Neural progenitor cell (in vitro differentiated cells): Measurements from ENCODE around the gene NTN4. TPM values are rescaled to one million over a fixed set of nuclear protein-coding genes. Genes with fewer than 3 reads are reported as not detected.
"Not testable (repeated sequence)": the region's sequence is repeated elsewhere in the genome, so short reads cannot be mapped to it uniquely, and the experiment has no call there.

ENCODE experiments used
- DNase-seq: peaks from one replicate; pipeline ENCODE4 v3.0.0-alpha.2; 2016; ENCODE audit warnings: low spot score
- H2AFZ ChIP-seq: fragments of 200-600 bp; sonication (generic); replicated peaks from 2 replicates; pipeline ENCODE4 v1.6.1; 2016; ENCODE audit warnings: antibody characterized with exemption
- H3F3A ChIP-seq: fragments of 200-600 bp; sonication (generic); 2 replicates; pipeline ENCODE4 v1.6.1; 2016; ENCODE audit warnings: antibody characterized with exemption, low read depth
- H3K27ac ChIP-seq: fragments of 200-600 bp; sonication (generic); 2 replicates; pipeline ENCODE4 v1.5.1; 2016; ENCODE audit warnings: mild to moderate bottlenecking
- H3K27me3 ChIP-seq: fragments of 200-600 bp; sonication (generic); 2 replicates; pipeline ENCODE4 v1.6.1; 2016; ENCODE audit warnings: mild to moderate bottlenecking, moderate library complexity
- H3K36me3 ChIP-seq: fragments of 200-600 bp; sonication (generic); 2 replicates; pipeline ENCODE4 v1.5.1; 2016
- H3K4me1 ChIP-seq: fragments of 200-600 bp; sonication (generic); 2 replicates; pipeline ENCODE4 v1.6.1; 2016; ENCODE audit warnings: mixed run types
- H3K4me2 ChIP-seq: fragments of 200-600 bp; sonication (generic); 2 replicates; pipeline ENCODE4 v1.6.1; 2016
- H3K4me3 ChIP-seq: fragments of 200-600 bp; sonication (generic); 2 replicates; pipeline ENCODE4 v1.5.1; 2016
- H3K79me2 ChIP-seq: fragments of 200-600 bp; sonication (generic); 2 replicates; pipeline ENCODE4 v1.6.1; 2016; ENCODE audit warnings: low read depth
- H3K9ac ChIP-seq: fragments of 200-600 bp; sonication (generic); 2 replicates; pipeline ENCODE4 v1.6.1; 2016
- H3K9me3 ChIP-seq: fragments of 200-600 bp; sonication (generic); 2 replicates; pipeline ENCODE4 v1.5.1; 2016; ENCODE audit warnings: low read depth
- H4K20me1 ChIP-seq: fragments of 200-600 bp; sonication (generic); 2 replicates; pipeline ENCODE4 v1.6.1; 2016; ENCODE audit warnings: low read depth
- H3K27ac Mint-ChIP-seq: 3 replicates; pipeline ENCODE4 v1.8.0; 2021; ENCODE audit warnings: mixed read lengths
- H3K27me3 Mint-ChIP-seq: 2 replicates; pipeline ENCODE4 v1.8.0; 2022; ENCODE audit warnings: low read depth, mild to moderate bottlenecking, inconsistent platforms, moderate library complexity, mixed read lengths; ENCODE audit not compliant: insufficient read depth
- H3K36me3 Mint-ChIP-seq: 3 replicates; pipeline ENCODE4 v1.8.0; 2021; ENCODE audit warnings: mixed read lengths
- H3K4me1 Mint-ChIP-seq: 3 replicates; pipeline ENCODE4 v1.8.0; 2021; ENCODE audit warnings: mixed read lengths
- H3K4me3 Mint-ChIP-seq: 3 replicates; pipeline ENCODE4 v1.8.0; 2021; ENCODE audit warnings: mild to moderate bottlenecking, moderate library complexity, mixed read lengths
- H3K9me3 Mint-ChIP-seq: 3 replicates; pipeline ENCODE4 v1.8.0; 2020; ENCODE audit warnings: mixed read lengths
- EZH2 ChIP-seq: fragments of 200-600 bp; sonication (generic); IDR thresholded peaks from 2 replicates; pipeline ENCODE4 v1.6.1; 2017; ENCODE audit warnings: antibody characterized with exemption, mild to moderate bottlenecking, moderate library complexity
- EZH2phosphoT487 ChIP-seq: fragments of 200-600 bp; sonication (generic); IDR thresholded peaks from 2 replicates; pipeline ENCODE4 v1.6.1; 2017; ENCODE audit warnings: antibody characterized with exemption
- total RNA-seq: library from RNA; depleted of rRNA; stranded (reverse); fragments of >200 nt; gene quantifications from 2 replicates; pipeline ENCODE4 v1.2.3, GENCODE V29; 2015; ENCODE audit warnings: low replicate concordance
- TF ChIP-seq, protein P1 (sequence below): fragments of 200-600 bp; sonication (generic); IDR thresholded peaks from 2 replicates; pipeline ENCODE4 v1.5.1; 2017; ENCODE audit warnings: antibody characterized with exemption, mild to moderate bottlenecking

Gene NTN4
- total RNA-seq, 1 donor from 2014 or later = 2.3 TPM

DNA sequence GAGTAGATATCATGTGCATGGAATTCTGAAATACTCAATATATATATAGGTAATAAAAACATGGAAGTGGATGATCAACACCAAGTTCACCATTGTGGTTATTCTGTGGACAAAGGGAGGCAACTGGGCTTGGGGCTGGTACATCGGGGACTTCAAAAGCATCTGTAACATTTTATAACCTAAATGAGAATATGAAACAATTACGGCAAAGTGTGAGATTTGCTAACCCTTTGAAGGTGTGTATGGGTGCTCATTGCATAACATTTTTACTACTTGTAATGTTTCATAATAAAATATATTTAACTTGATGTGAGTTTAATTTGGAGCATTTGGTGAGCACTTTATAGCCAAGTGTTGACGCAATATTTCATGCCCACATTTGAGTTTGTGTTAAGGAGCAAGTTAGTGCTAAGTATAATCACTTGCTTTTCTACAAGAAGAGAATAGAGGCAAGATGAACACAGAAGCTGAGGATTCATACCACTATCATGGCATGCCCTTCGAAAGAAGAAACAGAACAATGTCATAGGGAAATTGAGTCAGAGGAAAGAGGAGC, 109.3 kb downstream of the NTN4 start:
- TF ChIP-seq EZH2 = no peak
- TF ChIP-seq EZH2phosphoT487 = no peak
- TF ChIP-seq, protein P1, sequence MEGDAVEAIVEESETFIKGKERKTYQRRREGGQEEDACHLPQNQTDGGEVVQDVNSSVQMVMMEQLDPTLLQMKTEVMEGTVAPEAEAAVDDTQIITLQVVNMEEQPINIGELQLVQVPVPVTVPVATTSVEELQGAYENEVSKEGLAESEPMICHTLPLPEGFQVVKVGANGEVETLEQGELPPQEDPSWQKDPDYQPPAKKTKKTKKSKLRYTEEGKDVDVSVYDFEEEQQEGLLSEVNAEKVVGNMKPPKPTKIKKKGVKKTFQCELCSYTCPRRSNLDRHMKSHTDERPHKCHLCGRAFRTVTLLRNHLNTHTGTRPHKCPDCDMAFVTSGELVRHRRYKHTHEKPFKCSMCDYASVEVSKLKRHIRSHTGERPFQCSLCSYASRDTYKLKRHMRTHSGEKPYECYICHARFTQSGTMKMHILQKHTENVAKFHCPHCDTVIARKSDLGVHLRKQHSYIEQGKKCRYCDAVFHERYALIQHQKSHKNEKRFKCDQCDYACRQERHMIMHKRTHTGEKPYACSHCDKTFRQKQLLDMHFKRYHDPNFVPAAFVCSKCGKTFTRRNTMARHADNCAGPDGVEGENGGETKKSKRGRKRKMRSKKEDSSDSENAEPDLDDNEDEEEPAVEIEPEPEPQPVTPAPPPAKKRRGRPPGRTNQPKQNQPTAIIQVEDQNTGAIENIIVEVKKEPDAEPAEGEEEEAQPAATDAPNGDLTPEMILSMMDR = no peak
- Histone ChIP-seq H3K9me3 (no peaks in the 10 kb centered on the region), H4K20me1 (no peaks in the 10 kb centered on the region), H3K79me2 (no peaks in the 10 kb centered on the region), H3K4me1 (no peaks in the 10 kb centered on the region), H3K36me3 (no peaks in the 10 kb centered on the region), H3K4me2 (no peak overlapping the region), H2AFZ (no peak overlapping the region), H3K27ac (no peak overlapping the region), H3K27me3 (no peaks in the 10 kb centered on the region), H3K4me3 (no peak overlapping the region), H3F3A (no peaks in the 10 kb centered on the region), H3K9ac (no peak overlapping the region)
- Mint-ChIP-seq H3K9me3 (no peaks in the 10 kb centered on the region), H3K36me3 (no peaks in the 10 kb centered on the region), H3K27ac (no peak overlapping the region), H3K4me3 (no peak overlapping the region), H3K4me1 (no peaks in the 10 kb centered on the region), H3K27me3 (no peaks in the 10 kb centered on the region)
- no peak for DNase-seq

DNA sequence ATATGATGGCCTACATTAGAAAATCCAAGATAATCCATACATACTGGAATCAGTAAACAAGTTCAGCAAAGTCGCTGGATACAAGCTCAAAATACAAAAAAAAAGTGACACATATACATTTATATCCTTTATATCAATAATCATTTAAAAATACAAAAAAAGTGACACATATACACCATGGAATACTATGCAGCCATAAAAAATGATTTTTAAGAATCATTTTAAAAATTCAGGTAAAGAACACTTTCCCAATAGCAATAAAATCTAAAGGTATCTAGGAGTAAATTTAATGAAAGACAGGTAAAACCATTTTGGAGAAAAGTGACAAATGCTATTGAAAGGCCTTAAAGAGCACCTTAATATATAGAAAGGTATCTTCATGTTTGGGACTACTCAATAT, 111.9 kb downstream of the NTN4 start:
- no peaks in the 10 kb centered on the region for H3K79me2 ChIP-seq
- TF ChIP-seq, protein P1 = no peak
- no peak for TF ChIP-seq EZH2phosphoT487
- TF ChIP-seq EZH2 = no peak
- no peaks in the 10 kb centered on the region for H3K9me3 Mint-ChIP-seq
- no peak for DNase-seq
- no peaks in the 10 kb centered on the region for H3K36me3 ChIP-seq
- no peaks in the 10 kb centered on the region for H3K27me3 ChIP-seq
- no peaks in the 10 kb centered on the region for H3K27me3 Mint-ChIP-seq
- H3K4me2 ChIP-seq = no peak overlapping the region
- no peak overlapping the region for H3K27ac ChIP-seq
- H3K4me3 Mint-ChIP-seq = no peak overlapping the region
- no peaks in the 10 kb centered on the region for H3K36me3 Mint-ChIP-seq
- no peaks in the 10 kb centered on the region for H3K9me3 ChIP-seq
- H3K27ac Mint-ChIP-seq = no peak overlapping the region
- H3F3A ChIP-seq = no peaks in the 10 kb centered on the region
- no peaks in the 10 kb centered on the region for H3K4me1 ChIP-seq
- H4K20me1 ChIP-seq = no peaks in the 10 kb centered on the region
- H3K9ac ChIP-seq = no peak overlapping the region
- H3K4me3 ChIP-seq = no peak overlapping the region
- peaks cover 17% of the 10 kb centered on the region for H3K4me1 Mint-ChIP-seq
- H2AFZ ChIP-seq = no peak overlapping the region

DNA sequence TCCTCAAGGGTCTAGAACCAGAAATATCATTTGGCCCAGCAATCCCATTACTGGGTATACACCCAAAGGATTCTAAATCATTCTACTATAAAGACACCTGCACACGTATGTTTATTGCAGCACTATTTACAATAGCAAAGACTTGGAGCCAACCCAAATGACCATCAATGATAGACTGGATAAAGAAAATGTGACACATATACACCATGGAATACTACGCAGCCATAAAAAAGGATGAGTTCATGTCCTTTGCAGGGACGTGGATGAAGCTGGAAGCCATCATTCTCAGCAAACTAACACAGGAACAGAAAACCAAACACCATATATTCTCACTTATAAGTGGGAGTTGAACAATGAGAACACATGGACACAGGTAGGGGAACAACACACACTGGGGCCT, 112.8 kb downstream of the NTN4 start:
- H3K9ac ChIP-seq, H3K4me3 ChIP-seq, H3K79me2 ChIP-seq, H3K27ac ChIP-seq, H3K27ac Mint-ChIP-seq, H3F3A ChIP-seq, H3K9me3 ChIP-seq, H2AFZ ChIP-seq, H3K36me3 ChIP-seq, H3K9me3 Mint-ChIP-seq, H4K20me1 ChIP-seq, H3K27me3 Mint-ChIP-seq, H3K4me1 ChIP-seq, H3K36me3 Mint-ChIP-seq, H3K27me3 ChIP-seq, H3K4me3 Mint-ChIP-seq, DNase-seq, H3K4me2 ChIP-seq: not testable (repeated sequence)
- H3K4me1 Mint-ChIP-seq = peaks cover 19% of the 10 kb centered on the region

DNA sequence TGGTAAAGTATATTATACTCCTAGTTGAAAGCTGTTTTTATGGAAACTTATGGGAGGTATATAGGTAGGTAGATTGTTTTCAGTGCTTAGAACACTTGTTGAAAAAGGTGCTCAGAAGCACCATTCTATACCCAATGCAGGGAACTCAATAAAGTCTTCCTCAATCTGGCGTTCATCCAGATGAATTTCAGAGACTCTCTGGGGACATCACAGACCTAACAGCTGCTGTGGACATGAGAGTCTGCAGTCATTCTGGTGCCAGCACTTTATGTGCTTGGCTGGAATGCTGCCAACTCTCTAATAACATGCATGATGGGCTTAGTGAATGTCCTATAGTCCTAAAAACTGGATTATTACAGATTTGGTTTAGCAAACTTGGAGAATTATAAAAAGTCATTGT, 115.9 kb downstream of the NTN4 start:
- H3K27ac ChIP-seq = no peak overlapping the region
- no peaks in the 10 kb centered on the region for H4K20me1 ChIP-seq
- Mint-ChIP-seq H3K4me1 (peaks cover 22% of the 10 kb centered on the region), H3K36me3 (peaks cover 4% of the 10 kb centered on the region), H3K4me3 (no peak overlapping the region), H3K27ac (no peak overlapping the region), H3K27me3 (no peaks in the 10 kb centered on the region), H3K9me3 (no peaks in the 10 kb centered on the region)
- H3K36me3 ChIP-seq = no peaks in the 10 kb centered on the region
- H3F3A ChIP-seq = no peaks in the 10 kb centered on the region
- H3K4me2 ChIP-seq = no peak overlapping the region
- H3K9ac ChIP-seq = no peak overlapping the region
- no peaks in the 10 kb centered on the region for H3K9me3 ChIP-seq
- H3K79me2 ChIP-seq = no peaks in the 10 kb centered on the region
- no peak for TF ChIP-seq EZH2phosphoT487
- TF ChIP-seq, protein P1 = no peak
- TF ChIP-seq EZH2 = no peak
- H3K27me3 ChIP-seq = no peaks in the 10 kb centered on the region
- no peak overlapping the region for H2AFZ ChIP-seq
- no peak for DNase-seq
- H3K4me3 ChIP-seq = no peak overlapping the region
- H3K4me1 ChIP-seq = no peaks in the 10 kb centered on the region
